Cardiac fibroblast (primary cell): Measurements from ENCODE around the gene IFNE.

Experiments
- DNase-seq, 2 donors: peaks; one replicate each; pipeline versions ENCODE4 v3.0.0 to v3.0.0-alpha.2; 2010; ENCODE audit warnings: low read depth in 2 of 2
- H3K4me3 ChIP-seq, 2 donors: replicated peaks in 1 of 2; 1 replicate in 1 of 2; 2 replicates in 1 of 2; pipeline ENCODE4 v1.5.1; 2011; ENCODE audit warnings: low read depth in 2 of 2, low read length in 2 of 2, mild to moderate bottlenecking in 2 of 2, moderate library complexity in 1 of 2
- TF ChIP-seq, protein P1 (sequence below): IDR thresholded peaks from one replicate; pipeline ENCODE4 v1.5.1; 2011; ENCODE audit warnings: low read depth, mild to moderate bottlenecking, low read length, inconsistent platforms

Gene IFNE

DNA sequence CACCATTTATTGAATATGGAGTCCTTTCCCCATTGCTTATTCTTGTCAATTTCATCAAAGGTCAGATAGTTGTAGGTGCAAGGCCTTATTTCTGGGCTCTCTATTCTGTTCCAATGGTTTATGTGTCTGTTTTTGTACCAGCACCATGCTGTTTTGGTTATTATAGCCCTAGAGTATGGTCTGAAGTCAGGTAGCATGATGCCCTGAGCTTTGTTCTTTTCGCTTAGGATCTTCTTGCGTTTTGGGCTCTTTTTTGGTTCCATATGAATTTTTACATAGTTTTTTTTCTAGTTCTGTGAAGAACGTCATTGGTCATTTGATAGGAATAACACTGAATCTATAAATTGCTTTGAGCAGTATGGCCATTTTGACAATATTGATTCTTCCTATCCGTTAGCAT, 40.2 kb upstream of the IFNE start:
- no peak overlapping the region for H3K4me3 ChIP-seq
- TF ChIP-seq, protein P1, sequence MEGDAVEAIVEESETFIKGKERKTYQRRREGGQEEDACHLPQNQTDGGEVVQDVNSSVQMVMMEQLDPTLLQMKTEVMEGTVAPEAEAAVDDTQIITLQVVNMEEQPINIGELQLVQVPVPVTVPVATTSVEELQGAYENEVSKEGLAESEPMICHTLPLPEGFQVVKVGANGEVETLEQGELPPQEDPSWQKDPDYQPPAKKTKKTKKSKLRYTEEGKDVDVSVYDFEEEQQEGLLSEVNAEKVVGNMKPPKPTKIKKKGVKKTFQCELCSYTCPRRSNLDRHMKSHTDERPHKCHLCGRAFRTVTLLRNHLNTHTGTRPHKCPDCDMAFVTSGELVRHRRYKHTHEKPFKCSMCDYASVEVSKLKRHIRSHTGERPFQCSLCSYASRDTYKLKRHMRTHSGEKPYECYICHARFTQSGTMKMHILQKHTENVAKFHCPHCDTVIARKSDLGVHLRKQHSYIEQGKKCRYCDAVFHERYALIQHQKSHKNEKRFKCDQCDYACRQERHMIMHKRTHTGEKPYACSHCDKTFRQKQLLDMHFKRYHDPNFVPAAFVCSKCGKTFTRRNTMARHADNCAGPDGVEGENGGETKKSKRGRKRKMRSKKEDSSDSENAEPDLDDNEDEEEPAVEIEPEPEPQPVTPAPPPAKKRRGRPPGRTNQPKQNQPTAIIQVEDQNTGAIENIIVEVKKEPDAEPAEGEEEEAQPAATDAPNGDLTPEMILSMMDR = no peak
- no peak for DNase-seq

DNA sequence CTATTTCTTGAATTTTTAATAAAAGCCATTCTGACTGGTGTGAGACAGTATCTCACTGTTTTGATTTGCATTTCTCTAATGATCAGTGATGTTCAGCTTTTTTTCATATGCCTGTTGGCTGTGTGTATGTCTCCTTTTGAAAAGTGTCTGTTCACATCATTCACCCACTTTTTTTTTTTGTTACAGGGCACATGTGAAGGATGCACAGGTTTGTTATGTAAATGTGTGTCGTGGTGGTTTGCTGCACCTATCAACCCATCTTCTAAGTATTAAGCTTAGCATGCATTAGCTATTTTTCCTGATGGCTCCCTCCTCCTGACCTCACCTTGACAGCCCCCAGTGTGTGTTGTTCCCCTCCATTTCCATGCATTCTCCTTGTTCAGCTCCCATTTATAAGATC, 39.3 kb upstream of the IFNE start:
- no peak for DNase-seq
- TF ChIP-seq, protein P1 = no peak
- H3K4me3 ChIP-seq = no peak overlapping the region

DNA sequence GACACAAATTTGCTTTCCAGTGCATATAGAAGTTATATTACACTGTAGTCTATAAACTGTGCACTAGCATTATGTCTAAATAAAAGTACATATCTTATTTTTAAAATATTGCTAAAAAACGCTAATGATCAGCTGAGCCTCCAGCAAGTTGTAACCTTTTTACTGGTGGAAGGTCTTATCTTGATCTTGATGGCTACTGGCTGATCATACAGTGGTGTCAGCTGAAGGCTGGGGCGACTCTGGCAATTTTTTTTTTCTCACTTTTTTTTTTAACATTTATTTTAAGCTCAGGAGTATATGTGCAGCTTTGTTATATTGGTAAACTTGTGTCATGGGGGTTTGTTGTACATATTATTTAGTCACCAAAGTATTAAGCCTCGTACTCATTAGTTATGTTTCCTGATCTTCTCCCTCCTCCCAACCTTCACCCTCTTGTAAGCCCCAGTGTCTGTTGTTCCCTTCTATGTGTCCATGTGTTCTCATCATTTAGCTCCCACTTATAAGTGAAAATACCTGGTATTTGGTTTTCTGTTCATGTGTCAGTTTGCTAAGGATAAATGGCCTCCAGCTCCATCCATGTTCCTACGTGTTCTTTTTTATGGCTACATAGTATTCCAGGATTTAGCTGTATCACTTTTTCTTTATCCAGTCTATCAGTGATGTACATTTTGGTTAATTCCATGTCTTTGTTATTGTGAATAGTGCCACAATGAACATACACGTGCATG, 38.6 kb upstream of the IFNE start:
- TF ChIP-seq, protein P1 = no peak

DNA sequence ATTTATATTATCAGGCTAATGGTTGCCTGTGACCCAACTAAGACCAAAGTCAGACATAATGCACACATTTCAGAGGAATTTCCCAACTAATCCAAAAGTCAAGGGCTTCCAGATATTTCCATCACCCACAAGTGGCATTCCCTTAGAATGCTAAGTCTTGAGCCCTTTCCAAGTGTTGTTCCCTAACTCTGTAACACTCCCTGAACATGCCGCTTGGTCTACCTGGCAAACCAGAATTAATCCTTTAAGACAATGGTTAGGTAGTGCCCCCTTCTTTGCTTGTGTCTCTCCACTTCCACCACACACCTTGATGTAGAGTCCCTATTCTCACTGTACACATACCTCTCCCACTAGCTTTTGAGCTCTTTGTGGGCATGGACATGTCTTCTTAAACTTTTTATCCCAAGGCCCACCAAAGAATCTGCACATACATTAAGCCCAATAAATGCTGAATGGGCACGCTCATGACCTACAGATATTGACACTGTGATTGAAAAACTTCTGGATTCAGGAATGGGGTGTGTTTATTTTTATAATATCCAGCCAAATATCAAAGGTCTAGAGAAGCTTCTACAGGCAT, 37.8 kb upstream of the IFNE start:
- DNase-seq = no peak
- TF ChIP-seq, protein P1 = no peak

More for the DNA sequence above, 38.6 kb upstream of the IFNE start:
- no peak for DNase-seq
- H3K4me3 ChIP-seq = no peak overlapping the region

DNA sequence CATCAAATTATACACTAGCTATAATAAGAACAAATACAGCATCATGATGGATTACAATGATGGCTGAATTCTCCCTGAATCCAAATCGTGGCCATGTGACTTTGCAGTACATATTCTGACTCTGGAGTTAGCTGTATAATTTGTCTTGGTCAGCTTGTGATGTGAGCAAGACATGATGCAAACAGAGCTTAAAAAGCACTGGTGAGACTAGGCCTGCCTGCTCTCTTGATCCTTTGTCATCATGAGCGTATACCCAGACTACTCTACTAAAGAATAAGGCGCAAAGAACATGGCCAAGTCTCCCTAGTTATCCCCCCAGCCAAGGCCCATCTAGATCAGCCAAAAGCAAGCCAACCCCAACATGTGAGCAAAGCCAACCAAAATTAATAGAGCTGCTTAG, 34.7 kb upstream of the IFNE start:
- H3K4me3 ChIP-seq = no peak overlapping the region
- TF ChIP-seq, protein P1 = no peak
- no peak for DNase-seq

More for the DNA sequence above, 37.8 kb upstream of the IFNE start:
- no peak overlapping the region for H3K4me3 ChIP-seq

DNA sequence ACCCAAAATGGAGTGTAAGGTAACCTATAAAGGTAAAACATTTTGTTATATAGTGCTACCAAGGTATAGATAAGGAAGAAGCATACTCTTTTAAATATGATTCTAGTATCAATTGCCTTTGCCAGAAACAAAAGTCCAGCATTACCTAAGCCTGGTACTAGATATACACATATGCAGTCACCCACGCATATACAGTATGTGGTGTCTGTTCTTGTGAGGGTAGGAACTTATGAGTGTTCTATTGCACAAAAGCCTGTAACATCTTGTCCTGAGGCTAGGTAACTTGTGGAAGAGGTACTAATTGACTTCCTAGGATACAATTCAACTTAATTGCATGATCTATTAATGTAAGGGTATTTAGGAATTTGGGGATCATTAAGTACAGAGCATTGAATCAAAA, 31.3 kb upstream of the IFNE start:
- DNase-seq = no peak
- TF ChIP-seq, protein P1 = no peak
- H3K4me3 ChIP-seq = no peak overlapping the region

DNA sequence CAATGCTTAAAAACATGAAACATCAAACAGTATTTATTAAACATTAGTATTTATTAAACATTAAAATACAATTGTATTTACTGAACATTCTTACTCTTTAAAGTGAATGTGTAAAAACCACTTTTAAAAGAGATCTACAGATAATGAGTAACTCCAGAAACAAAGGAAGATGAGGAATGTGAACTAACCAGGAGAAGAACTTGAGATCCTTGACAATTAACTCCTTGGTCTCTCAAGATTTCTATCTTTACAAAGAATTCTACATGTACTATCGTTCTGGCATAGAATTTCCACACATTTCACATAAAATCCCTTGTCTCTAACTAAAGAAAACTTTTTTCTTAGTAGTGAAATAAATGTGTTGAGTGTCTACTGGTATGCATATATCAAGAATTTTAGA, 28.7 kb upstream of the IFNE start:
- DNase-seq = no peak
- TF ChIP-seq, protein P1 = no peak
- H3K4me3 ChIP-seq = no peak overlapping the region
